Fibroblast of the aortic adventitia (primary cell): Measurements from ENCODE around the gene THTPA. TPM values are rescaled to one million over a fixed set of nuclear protein-coding genes. Genes with fewer than 3 reads are reported as not detected.
"Not testable (repeated sequence)": the region's sequence is repeated elsewhere in the genome, so short reads cannot be mapped to it uniquely, and the experiment has no call there.

ENCODE experiments used
- DNase-seq: peaks from one replicate; pipeline ENCODE4 v3.0.0-alpha.2; 2010; ENCODE audit warnings: low read depth
- H3K4me3 ChIP-seq: 2 replicates; pipeline ENCODE4 v1.5.1; 2011; ENCODE audit warnings: low read depth, mild to moderate bottlenecking, control low read depth, low read length, moderate library complexity
- total RNA-seq: library from RNA; depleted of rRNA; stranded (reverse); fragments of >200 nt; gene quantifications from 2 replicates; pipeline ENCODE4 v1.2.3, GENCODE V29; 2012; ENCODE audit warnings: low replicate concordance
- TF ChIP-seq, protein P1 (sequence below): IDR thresholded peaks from 2 replicates; pipeline ENCODE4 v1.5.1; 2011; ENCODE audit warnings: mild to moderate bottlenecking, low read length, control low read depth, inconsistent platforms; ENCODE audit not compliant: insufficient read depth

THTPA gene
- total RNA-seq, 1 donor = 22.3 TPM

DNA sequence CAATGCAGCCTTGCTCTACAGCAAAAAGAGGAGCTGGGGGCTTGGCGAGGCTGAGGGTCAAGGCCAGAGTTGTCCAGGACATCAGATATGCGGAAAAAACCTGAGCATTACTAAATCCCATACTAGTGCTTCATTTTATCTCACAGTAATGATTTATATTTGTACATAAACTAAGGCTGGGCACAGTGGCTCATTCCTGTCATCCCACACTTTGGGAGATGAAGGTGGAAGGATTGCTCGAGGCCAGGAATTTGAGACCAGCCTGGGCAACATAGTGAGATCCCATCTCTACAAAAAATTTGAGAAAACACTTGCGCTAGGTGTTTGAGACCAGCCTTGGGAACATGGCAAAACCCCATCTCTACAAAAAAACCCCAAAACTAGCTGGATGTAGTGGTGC lies 34.1 kb downstream of the THTPA start:
- TF ChIP-seq, protein P1, sequence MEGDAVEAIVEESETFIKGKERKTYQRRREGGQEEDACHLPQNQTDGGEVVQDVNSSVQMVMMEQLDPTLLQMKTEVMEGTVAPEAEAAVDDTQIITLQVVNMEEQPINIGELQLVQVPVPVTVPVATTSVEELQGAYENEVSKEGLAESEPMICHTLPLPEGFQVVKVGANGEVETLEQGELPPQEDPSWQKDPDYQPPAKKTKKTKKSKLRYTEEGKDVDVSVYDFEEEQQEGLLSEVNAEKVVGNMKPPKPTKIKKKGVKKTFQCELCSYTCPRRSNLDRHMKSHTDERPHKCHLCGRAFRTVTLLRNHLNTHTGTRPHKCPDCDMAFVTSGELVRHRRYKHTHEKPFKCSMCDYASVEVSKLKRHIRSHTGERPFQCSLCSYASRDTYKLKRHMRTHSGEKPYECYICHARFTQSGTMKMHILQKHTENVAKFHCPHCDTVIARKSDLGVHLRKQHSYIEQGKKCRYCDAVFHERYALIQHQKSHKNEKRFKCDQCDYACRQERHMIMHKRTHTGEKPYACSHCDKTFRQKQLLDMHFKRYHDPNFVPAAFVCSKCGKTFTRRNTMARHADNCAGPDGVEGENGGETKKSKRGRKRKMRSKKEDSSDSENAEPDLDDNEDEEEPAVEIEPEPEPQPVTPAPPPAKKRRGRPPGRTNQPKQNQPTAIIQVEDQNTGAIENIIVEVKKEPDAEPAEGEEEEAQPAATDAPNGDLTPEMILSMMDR = no peak
- DNase-seq = no peak

DNA sequence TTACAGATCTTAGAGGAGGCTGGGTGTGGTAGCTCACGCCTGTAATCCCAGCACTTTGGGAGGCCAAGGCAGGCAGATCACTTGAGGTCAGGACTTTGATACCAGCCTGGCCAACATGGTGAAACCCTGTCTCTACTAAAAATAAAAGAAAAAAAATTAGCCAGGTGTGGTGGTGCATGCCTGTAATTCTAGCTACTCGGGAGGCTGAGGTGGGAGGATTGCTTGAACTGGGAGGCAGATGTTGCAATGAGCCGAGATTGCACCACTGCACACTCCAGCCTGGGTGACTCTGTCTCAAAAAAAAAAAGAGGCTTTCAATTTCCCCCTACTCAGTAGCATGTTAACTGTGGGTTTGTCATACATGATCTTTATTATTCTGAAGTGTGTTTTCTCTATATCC lies 38.1 kb downstream of the THTPA start:
- not testable (repeated sequence) for H3K4me3 ChIP-seq, DNase-seq

More for the DNA sequence above, 34.1 kb downstream of the THTPA start:
- no peak overlapping the region for H3K4me3 ChIP-seq

DNA sequence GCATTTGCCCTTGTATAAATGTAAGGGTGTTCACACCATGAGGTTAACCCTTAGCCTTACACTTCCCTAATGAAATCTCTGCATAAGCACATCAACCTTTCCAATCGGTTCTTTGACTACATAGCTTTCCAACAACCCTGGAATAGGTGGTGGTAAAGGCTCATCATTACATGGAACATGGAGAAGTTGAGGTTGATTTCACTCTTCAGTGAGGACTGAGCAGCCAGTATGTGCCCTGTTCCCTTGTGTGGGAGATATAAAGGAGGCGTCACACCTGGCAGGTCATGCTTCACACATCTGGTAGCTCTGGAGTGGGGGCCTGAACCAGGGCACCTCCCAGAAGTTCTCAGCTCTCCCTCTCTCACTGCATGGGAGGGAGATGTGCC lies 44.2 kb downstream of the THTPA start:
- TF ChIP-seq, protein P1 = no peak
- DNase-seq = no peak
- no peak overlapping the region for H3K4me3 ChIP-seq

DNA sequence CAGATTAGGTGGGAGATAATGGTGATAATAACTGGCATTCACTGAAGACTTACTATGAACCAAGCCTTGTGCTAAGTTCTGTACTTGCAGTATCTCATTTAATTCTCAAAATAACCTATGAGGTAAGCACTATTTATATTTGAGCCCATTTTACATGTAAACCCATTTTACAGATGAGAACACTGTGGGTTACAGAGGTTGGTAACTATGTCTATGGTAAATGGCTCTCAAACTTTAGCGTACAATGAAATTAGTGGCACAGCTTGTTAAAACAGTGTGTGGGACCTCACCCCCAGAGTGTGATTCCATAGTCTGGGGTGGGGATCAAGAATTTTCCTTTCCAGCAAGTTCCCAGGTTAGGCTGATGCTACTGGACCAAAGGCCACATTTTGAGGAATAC lies 44.7 kb downstream of the THTPA start:
- no peak overlapping the region for H3K4me3 ChIP-seq
- no peak for DNase-seq
- TF ChIP-seq, protein P1 = no peak

DNA sequence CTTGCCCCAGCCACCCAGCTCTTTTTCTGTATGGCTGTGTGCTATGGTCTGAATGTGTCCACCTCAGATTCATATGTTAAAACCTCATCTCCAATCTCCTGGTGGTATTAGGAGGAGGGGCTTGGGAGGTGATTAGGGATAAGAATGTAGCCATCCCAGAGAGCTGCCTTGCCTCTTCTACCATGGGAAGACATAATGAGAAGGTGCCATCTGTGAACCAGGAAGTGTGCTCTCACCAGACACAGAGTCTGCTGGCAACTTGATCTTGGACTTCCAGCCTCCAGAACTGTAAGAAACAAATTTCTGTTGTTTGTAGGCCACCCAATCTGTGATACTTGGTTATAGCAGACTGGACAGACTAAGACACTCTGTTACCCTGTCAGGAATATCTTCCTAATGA lies 45.4 kb downstream of the THTPA start:
- TF ChIP-seq, protein P1 = no peak
- H3K4me3 ChIP-seq = no peak overlapping the region
- DNase-seq = no peak

DNA sequence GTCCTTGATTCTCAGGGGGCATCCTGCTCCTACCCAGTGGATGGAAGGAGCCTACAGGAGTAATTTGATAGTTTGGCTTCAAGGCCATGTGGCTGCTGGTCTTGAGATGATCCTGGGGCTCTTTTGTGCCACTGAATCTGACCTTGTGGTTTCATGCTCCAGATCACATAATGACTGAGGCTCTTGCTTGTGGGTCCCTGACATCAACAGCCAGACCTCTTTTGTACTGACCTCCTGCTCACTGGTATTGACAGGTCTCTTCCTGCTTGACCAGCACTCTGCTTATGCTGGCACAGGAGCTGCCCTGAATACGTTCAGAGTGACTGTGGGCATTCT lies 45.7 kb downstream of the THTPA start:
- TF ChIP-seq, protein P1 = no peak
- no peak overlapping the region for H3K4me3 ChIP-seq
- DNase-seq = no peak

DNA sequence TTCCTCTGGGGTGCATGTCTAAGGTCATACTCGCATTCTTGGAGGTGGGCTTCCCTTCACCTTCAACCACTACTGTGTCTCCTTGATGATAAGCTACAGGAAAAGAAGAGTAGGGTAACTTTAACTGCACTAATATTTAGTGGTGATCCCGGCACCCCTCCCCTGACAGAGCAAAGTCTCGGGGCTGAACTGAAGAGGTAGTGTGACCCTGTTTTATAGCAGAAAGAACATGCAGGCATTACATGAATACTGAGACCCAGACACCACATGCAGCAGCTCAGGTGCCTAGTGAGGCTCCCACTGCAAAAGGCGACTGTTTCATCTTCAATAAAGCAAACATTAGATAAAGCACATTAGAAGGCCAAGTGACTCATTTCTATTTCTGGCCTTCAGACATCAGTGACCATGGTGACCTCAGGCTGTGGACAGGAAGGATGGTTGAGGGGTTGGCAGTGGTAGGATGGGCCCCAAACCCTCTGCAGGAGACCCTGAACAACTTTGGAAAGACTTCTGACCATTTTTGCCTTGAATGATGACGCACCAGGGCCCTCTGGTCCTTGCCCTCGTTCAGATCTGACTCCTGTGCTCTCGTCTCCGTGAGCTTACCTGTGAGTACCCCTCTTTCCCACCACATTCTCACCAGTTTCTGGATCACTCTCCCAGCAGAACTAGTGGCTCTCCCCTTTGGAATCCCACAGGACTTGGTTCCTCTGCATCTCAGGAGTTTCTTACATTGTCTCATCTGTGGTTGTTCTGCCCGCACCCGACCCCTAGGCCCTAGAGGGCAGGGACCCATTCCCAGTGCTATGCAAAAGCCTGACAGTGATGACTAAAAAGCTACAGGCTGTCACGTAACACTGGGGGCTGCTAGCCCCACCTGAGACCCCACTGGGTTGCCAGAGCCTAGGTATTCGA lies 46.4 kb downstream of the THTPA start:
- TF ChIP-seq, protein P1 = no peak
- DNase-seq = no peak
- no peak overlapping the region for H3K4me3 ChIP-seq
